GM12874 (cell line): ENCODE data around the gene C2orf92.

ENCODE experiments used
- CTCF ChIP-seq: IDR thresholded peaks from 2 replicates; pipeline ENCODE4 v1.5.1; 2011; ENCODE audit warnings: low read depth, mild to moderate bottlenecking, control low read depth, low read length, moderate library complexity; ENCODE audit not compliant: insufficient read depth

C2orf92 gene

GRCh38 chr2:97720746-97721145, 51.2 kb downstream of the C2orf92 start:
- TF ChIP-seq CTCF, result no peak

GRCh38 chr2:97722227-97722626, 52.7 kb downstream of the C2orf92 start:
- no peak for TF ChIP-seq CTCF

GRCh38 chr2:97723156-97724072, 53.9 kb downstream of the C2orf92 start:
- no peak for TF ChIP-seq CTCF

- no peak for TF ChIP-seq CTCF
Measured at GRCh38 chr2:97724073-97724410, 54.5 kb downstream of the C2orf92 start.

GRCh38 chr2:97724501-97724900, 55.0 kb downstream of the C2orf92 start:
- no peak for TF ChIP-seq CTCF

GRCh38 chr2:97724946-97725688, 55.6 kb downstream of the C2orf92 start:
- no peak for TF ChIP-seq CTCF

GRCh38 chr2:97726261-97727064, 57.0 kb downstream of the C2orf92 start:
- no peak for TF ChIP-seq CTCF
